ENCODE data around the gene SNAP25.

DNA sequence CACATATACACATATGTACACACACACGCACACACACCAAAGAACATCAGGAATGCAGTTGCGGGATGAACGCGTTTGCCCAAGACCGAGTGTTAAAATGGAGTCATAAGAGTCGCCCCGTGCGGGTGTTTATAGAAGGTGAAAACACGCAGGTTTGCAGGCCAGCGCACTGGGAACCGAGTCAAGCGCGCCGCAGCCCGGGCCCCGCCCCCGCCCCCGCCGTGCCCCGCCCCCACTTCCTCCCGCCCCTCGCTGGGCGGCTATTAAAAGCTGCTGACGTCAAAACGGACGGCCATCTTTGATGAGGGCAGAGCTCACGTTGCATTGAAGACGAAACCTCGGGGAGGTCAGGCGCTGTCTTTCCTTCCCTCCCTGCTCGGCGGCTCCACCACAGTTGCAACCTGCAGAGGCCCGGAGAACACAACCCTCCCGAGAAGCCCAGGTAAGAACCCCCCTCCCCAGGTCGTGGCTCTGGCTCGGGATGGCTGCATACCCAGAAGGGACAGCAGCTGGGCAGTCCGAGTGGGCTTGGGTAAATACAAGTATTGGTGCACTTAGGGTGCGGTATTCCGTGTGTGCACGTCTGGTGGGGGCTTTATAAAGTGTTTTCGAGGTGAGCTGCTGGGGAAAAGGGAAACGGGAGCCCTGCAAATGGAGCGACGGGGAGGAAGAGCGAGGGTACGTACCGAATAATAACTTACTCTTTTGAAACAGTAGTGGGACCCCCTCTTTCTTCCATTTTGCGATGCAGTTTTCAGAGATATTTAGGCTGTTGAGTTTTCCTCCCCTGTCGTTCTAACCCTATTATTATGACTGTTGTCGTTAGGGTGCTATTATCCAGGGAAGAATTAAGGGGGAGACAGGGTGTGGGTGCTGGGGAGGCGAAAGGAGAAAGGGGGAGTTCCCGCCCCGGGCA is at the start of gene SNAP25:
- TF ChIP-seq CTCF (conservative IDR thresholded peaks at IDR 0.05; ENCODE audit: low read depth, low read length), result no peak
- no peak for TF ChIP-seq EZH2 (IDR thresholded peaks at IDR 0.05; ENCODE audit: low read length, unreplicated experiment)
- no peak for TF ChIP-seq EZH2phosphoT487 (IDR thresholded peaks at IDR 0.05; ENCODE audit: borderline replicate concordance, low read length)
